UCSD-AML1 (cell line): Measurements from ENCODE around the gene CDH4.

Experiments
- DNase-seq: peaks from one replicate; lab custom pipeline; 2025; ENCODE audit not compliant: unreplicated experiment; lab: John Stamatoyannopoulos, UW

CDH4 gene

GRCh38 chr20:61726979-61727378 is 474.9 kb downstream of the CDH4 start:
- DNase-seq: no peak

GRCh38 chr20:61727761-61728160 is 475.7 kb downstream of the CDH4 start:
- no peak for DNase-seq

DNA sequence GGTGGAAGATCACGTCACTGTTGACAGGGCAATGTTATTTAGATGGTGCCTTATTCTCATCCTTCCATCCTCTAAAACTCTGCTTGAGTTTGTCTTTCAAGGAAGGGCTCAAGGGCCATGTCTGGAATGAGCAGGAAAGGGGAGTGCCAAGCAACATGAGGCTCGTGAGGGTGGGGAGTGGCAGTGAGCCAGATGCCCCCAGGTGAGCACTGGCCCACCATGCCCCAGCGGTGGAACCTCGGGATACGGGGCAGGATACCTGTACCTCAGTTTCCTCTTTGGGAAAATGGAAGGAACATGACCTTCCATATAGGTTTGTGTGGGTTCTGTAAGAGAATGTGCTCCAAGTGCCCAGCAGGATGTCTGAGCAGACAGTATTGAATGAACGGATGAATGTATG is 476.3 kb downstream of the CDH4 start:
- no peak for DNase-seq

- no peak for DNase-seq
Observed at GRCh38 chr20:61728786-61729770, 477.0 kb downstream of the CDH4 start.

DNA sequence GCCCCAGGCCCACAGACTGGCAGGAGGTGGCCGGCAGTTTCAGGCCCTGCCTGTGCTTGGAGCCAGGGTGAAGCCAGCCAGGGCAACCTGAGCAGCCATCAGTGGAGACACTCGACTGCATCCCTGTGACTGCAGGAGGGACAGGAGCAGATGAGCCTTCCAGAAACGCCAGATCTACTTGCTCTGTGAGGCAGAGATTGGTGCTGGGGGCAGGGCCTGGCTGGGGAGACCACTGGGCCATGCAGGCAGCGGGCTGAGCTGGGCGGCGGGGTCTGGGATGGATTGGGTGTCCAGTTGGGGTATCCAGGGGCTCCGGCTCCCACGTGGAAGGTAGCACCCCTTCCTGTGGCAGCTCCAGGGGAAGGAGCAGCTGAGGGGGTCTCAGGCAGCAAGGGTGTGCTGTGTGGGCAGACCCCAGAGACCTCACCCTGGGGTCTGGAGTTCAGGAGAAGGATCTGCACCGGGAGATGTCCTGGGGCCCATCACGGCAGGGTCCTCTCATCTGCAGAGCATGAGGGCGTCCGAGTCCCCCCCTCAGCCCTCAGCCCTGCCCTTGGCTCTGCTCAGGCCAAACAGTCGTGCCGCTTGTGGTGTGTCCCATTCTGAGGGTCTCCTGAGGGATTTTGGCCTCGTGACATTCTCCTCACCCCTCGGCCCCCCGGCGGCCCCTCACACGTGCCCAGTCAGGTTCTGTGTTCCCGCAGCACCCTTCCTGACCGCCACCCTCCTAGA is 478.7 kb downstream of the CDH4 start:
- no peak for DNase-seq

- DNase-seq: no peak
Observed at GRCh38 chr20:61731363-61732181, 479.5 kb downstream of the CDH4 start.

DNA sequence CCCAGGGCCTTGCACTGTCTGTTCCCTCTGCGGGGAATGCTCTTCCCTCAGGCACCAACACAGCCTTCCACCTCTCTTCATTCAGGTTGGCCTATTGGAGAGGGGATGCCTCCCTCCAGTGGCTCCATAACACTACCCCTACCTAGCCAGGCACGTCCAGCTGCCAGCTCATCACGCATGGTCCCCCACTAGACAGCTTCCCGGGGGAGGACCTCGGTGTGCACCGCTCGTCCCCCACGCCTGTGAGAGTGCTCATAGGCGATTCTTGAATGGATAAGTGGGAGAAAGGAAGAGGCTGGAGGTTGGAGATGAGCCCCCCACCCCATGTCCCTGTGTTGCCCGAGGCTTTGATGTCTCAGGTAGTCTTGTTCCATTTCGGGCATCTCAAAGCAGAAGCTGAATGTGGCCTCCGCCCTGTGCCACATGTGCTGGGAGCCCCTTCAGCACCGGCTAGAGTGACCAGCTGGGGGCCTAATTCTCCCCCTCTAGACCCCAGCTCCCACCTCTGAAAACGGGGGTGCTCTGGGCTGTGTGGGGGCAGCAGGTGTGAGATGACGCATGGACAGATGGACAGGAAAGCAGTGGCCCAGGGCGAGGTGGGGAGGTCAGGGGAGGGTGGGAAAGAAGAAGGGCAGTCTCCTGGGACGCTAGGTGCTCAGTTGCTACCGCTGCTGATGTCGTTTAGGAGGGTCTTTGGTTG is 480.6 kb downstream of the CDH4 start:
- DNase-seq: no peak

GRCh38 chr20:61733216-61733615 is 481.2 kb downstream of the CDH4 start:
- DNase-seq: no peak

DNA sequence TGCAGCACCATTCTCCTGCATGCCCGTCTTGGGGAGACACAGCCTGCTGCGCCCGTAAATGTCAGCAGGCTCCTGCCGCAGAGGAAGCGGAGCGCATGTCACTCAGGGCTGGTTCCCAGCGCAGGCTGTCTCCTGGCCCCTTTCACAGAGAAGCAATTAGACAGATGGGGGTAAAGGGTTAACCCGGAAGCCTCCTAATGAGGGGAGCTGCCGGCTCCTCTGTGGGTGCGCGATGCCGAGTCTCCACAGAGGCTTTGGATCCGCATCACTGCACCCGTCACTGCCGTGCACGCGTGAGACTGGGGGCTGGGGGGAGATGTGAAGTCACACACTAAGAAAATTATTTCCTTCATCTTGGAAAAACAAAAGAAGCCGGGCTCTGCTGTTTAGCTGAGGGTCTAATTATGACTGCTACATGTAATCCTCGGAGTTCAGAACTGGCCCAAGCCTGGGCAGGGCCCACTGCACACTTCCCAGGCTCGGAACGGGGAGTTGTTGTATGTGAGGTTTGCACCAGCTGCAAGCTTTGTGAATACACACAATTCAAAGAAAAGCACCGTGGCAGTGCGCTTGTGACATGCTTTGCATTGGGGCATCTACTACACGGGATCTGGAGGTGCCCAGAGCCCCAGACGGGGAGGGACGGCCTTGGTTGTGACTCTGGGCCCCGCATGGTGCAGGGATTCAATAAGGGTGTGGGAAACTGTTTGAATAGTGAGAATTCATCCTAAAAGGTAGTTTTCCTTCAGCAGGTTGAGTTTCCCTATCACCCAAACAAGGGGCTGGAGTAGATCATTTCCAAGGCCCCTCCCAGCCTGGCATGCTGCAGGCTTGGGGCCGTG is 482.1 kb downstream of the CDH4 start:
- DNase-seq: no peak

DNA sequence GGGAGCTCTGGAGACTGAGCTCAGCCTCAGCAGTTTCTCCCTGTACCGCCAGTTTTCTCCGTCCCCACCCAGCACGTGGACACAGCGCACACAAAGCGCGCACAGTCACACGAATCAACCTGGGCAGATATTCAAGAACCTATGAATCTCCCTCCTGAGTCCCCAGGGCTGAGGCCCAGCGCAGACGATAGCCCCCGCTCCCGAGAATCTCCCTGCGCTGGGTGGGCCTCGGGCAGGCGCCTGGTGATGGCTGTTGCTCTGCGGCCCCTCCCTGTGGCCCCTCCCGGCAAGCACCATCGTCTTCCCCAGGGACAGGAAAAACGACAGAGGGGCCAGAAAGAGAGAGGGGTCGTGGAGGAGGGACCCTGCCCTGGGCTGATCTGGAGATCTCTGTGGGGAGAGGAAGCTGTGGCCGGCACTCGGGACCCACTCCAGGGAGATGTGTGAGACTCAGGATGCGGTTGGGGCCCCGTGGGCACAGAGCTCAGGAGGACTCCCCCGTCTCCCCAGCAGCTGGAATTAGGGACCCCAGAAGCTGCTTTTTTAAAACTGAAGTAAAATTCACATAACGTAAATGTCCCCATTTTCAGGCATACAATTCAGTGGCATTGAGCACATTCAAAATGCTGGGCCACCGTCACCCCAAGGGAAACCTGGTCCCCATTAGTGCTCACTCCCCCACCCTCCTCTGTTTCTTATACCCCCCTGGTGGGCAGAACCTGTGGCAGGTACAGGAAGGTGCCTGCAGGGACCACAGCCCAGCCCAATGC is 482.9 kb downstream of the CDH4 start:
- DNase-seq: no peak

- no peak for DNase-seq
Observed at GRCh38 chr20:61735503-61735785, 483.4 kb downstream of the CDH4 start.

GRCh38 chr20:61736001-61736635 is 484.1 kb downstream of the CDH4 start:
- DNase-seq: no peak

- no peak for DNase-seq
Observed at GRCh38 chr20:61736751-61737310, 484.8 kb downstream of the CDH4 start.

GRCh38 chr20:61737346-61737745 is 485.3 kb downstream of the CDH4 start:
- no peak for DNase-seq

- no peak for DNase-seq
Observed at GRCh38 chr20:61737812-61738443, 485.9 kb downstream of the CDH4 start.

DNA sequence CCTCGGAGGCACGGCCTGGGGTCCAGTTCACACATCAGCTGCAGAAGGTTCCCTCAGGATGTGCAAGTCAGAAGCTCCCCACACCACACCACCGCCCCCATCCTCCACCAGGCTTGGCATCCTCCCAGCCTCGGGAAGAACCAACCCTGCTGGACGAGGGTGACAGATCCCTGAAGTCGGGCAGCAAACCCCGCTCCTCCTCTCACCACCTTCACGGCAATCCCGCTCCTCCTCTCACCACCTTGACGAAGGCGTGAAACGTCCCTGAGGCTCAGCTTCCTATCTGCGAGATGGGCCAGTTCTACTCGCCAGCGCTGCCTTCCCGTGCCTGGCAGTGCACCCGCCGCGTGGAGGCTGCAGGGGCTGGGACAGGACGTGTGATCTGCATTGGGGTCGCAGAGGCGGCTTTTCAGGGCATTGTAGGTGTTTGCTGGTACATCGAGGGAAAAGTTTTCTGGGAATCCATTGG is 486.6 kb downstream of the CDH4 start:
- DNase-seq: no peak

DNA sequence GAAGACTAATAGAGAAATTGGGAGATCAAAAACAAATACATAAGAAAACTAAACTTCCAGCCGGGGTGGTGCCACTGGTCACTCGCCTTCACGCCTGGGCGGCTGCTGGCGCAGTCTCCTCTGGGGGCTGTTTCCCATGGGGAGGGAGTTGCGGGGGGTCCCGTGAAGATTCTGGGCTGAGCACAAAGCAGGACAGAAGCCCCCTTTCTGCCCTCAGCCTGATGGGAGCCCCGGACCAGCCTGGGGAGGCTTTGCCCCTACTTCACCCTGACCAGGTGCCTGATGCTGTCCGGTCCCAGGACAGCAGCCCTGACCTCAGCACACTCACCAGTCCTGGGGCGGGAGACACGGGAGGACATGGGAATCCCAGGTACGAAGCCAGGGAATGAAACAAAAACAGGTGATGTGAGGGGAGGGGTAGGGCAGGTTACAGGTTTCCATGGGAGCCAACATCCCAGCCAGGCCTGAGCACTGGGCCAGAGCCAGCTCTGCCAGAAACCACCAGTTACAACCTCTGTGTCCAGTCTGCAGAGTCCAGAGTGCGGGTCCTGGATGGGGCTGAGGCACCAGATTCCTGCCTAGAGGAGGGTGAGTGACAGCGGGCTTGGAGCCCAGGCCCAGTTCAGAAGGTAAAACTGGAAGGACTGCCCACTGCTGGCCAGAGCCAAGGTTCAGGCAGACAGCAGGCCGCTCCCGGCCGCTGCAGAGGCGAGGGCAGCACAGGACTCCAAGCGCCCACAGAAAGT is 487.2 kb downstream of the CDH4 start:
- DNase-seq: no peak
